Omental fat pad (tissue), 4 donors: ENCODE measurements around the gene MUC21. TPM values are rescaled to one million over a fixed set of nuclear protein-coding genes. Genes with fewer than 3 reads are reported as not detected.

Source experiments
- ATAC-seq: fragments of 150-250 bp; one replicate; pipeline ENCODE4 v1.9.1; 2016; ENCODE audit warnings: mild to moderate bottlenecking, moderate library complexity; ENCODE audit not compliant: low FRiP score
- DNase-seq: peaks from one replicate; pipeline ENCODE4 v3.0.0-alpha.2; 2019; ENCODE audit warnings: low spot score
- CTCF ChIP-seq, 3 donors: fragments of 450-650 bp; IDR thresholded peaks; one replicate each; pipeline ENCODE4 v1.5.1; 2016 to 2017; ENCODE audit warnings: antibody characterized with exemption in 3 of 3, mild to moderate bottlenecking in 3 of 3, moderate library complexity in 2 of 3
- total RNA-seq, 4 donors: library from RNA; depleted of rRNA; stranded (reverse); fragments of >200 nt; gene quantifications; one replicate each; pipeline ENCODE4 v1.1.0, GENCODE V29; 2016

Gene MUC21
- total RNA-seq: not detected

- TF ChIP-seq CTCF (IDR thresholded peaks at IDR 0.05): no peak
- DNase-seq: no peak
- no peak for ATAC-seq
Measured at GRCh38 chr6:30983439-30983838, at the start of gene MUC21. Gene MUC21, plus strand, starts transcription at chr6:30983718. Its CDS starts 241 bp downstream, at chr6:30983959.

GRCh38 chr6:30935018-30935417, 48.5 kb upstream of the MUC21 start:
- no peak for ATAC-seq
- no peak for DNase-seq
- no peak for TF ChIP-seq CTCF (IDR thresholded peaks at IDR 0.05)

- DNase-seq (no peak), ATAC-seq (no peak)
Measured at GRCh38 chr6:30937265-30937664, 46.3 kb upstream of the MUC21 start.

GRCh38 chr6:30938730-30939129, 44.8 kb upstream of the MUC21 start:
- no peak for TF ChIP-seq CTCF (IDR thresholded peaks at IDR 0.05)
- no peak for ATAC-seq
- no peak for DNase-seq

More at GRCh38 chr6:30937265-30937664, 46.3 kb upstream of the MUC21 start:
- no peak for TF ChIP-seq CTCF (IDR thresholded peaks at IDR 0.05)

GRCh38 chr6:30939473-30939872, 44.0 kb upstream of the MUC21 start:
- ATAC-seq: peak; percentile 48
- no peak for TF ChIP-seq CTCF (IDR thresholded peaks at IDR 0.05)
- no peak for DNase-seq

GRCh38 chr6:30940361-30940986, 43.0 kb upstream of the MUC21 start, which contains the start of gene MUCL3:
Gene MUCL3, plus strand, starts transcription at chr6:30940973. Its CDS starts 27 bp downstream, at chr6:30941000.
- TF ChIP-seq CTCF (IDR thresholded peaks at IDR 0.05): no peak
- ATAC-seq: no peak
- no peak for DNase-seq

GRCh38 chr6:30942338-30943060, 41.0 kb upstream of the MUC21 start:
- ATAC-seq (peak; percentile 56), DNase-seq (peak; percentile 35)

More at GRCh38 chr6:30942338-30943060, 41.0 kb upstream of the MUC21 start:
- no peak for TF ChIP-seq CTCF (IDR thresholded peaks at IDR 0.05)
